Stimulated activated CD4-positive, alpha-beta T cell treated with anti-CD3 and anti-CD28 coated beads, TNF-alpha, amount 100 ng/mL, for 4 hours (primary cell): Measurements from ENCODE around the gene TSPAN16.

Experiments
- DNase-seq, 3 experiments: peaks; one replicate each; pipeline ENCODE4 v3.0.0-alpha.2; 2020; ENCODE audit warnings: low read depth in 3 of 3

The TSPAN16 gene

GRCh38 chr19:11268783-11269267 lies 27.1 kb upstream of the TSPAN16 start:
- no peak for DNase-seq

GRCh38 chr19:11269408-11269807 lies 26.6 kb upstream of the TSPAN16 start:
- no peak for DNase-seq

GRCh38 chr19:11273296-11273695 lies 22.7 kb upstream of the TSPAN16 start:
- DNase-seq: no peak

GRCh38 chr19:11273989-11274388 lies 22.0 kb upstream of the TSPAN16 start:
- no peak for DNase-seq

- DNase-seq: no peak
Observed at GRCh38 chr19:11274533-11275086, 21.4 kb upstream of the TSPAN16 start.

- no peak for DNase-seq
Observed at GRCh38 chr19:11278670-11279069, 17.3 kb upstream of the TSPAN16 start.

GRCh38 chr19:11279505-11280236 lies 16.3 kb upstream of the TSPAN16 start:
- no peak for DNase-seq

GRCh38 chr19:11281356-11282049 lies 14.5 kb upstream of the TSPAN16 start:
- DNase-seq: no peak

GRCh38 chr19:11284515-11284914 lies 11.4 kb upstream of the TSPAN16 start:
- DNase-seq: no peak

- DNase-seq: no peak
Observed at GRCh38 chr19:11286312-11286974, 9.5 kb upstream of the TSPAN16 start.

GRCh38 chr19:11288349-11288748 lies 7.6 kb upstream of the TSPAN16 start:
- no peak for DNase-seq

GRCh38 chr19:11290256-11290655 lies 5.7 kb upstream of the TSPAN16 start:
- no peak for DNase-seq

- no peak for DNase-seq
Observed at GRCh38 chr19:11291415-11291814, 4.5 kb upstream of the TSPAN16 start.

- no peak for DNase-seq
Observed at GRCh38 chr19:11291991-11292390, 4.0 kb upstream of the TSPAN16 start.

- DNase-seq: peak; percentile 60 to 69 (median 64)
Observed at GRCh38 chr19:11293433-11294389, 2.2 kb upstream of the TSPAN16 start.

- no peak for DNase-seq
Observed at GRCh38 chr19:11295180-11295579, 780 bp upstream of the TSPAN16 start.

GRCh38 chr19:11296264-11296663 lies 304 bp downstream of the TSPAN16 start:
- no peak for DNase-seq

GRCh38 chr19:11299946-11300810 lies 4.2 kb downstream of the TSPAN16 start:
- DNase-seq: no peak

- no peak for DNase-seq
Observed at GRCh38 chr19:11300811-11301120, 4.8 kb downstream of the TSPAN16 start.

GRCh38 chr19:11304936-11305335 lies 9.0 kb downstream of the TSPAN16 start:
- DNase-seq: no peak
